Prostate gland (tissue), 2 donors: Measurements from ENCODE around the gene TRIB2. TPM values are rescaled to one million over a fixed set of nuclear protein-coding genes. Genes with fewer than 3 reads are reported as not detected.
A peak's percentile ranks its signal among the peaks of the same experiment; 100 is the strongest.

Experiments used
- DNase-seq: peaks from one replicate; pipeline ENCODE4 v3.0.0-alpha.2; 2019; ENCODE audit warnings: low spot score
- H3K27ac ChIP-seq, 2 donors: fragments of 200-600 bp; sonication (generic); 2 replicates each; pipeline ENCODE4 v1.5.1; 2017 to 2019
- H3K27me3 ChIP-seq: fragments of 200-600 bp; sonication (generic); replicated peaks from 2 replicates; pipeline ENCODE4 v1.5.1; 2019; ENCODE audit not compliant: insufficient read depth
- H3K36me3 ChIP-seq, 2 donors: fragments of 200-600 bp; sonication (generic); 1 replicate in 1 of 2; 2 replicates in 1 of 2; pipeline versions ENCODE4 v1.5.1 to v1.8.1; 2017 to 2019
- H3K4me1 ChIP-seq: fragments of 200-600 bp; sonication (generic); replicated peaks from 2 replicates; pipeline ENCODE4 v1.5.1; 2019
- H3K4me3 ChIP-seq, 2 donors: fragments of 200-600 bp; sonication (generic); 2 replicates each; pipeline ENCODE4 v1.5.1; 2017 to 2019
- H3K9me3 ChIP-seq: fragments of 200-600 bp; sonication (generic); 2 replicates; pipeline ENCODE4 v1.5.1; 2017
- POLR2A ChIP-seq: fragments of 450-650 bp; IDR thresholded peaks from one replicate; pipeline ENCODE4 v1.6.1; 2016; ENCODE audit warnings: antibody characterized with exemption, mild to moderate bottlenecking
- POLR2AphosphoS5 ChIP-seq: sonication (generic); formaldehyde crosslinking; IDR thresholded peaks from one replicate; pipeline ENCODE4 v1.6.1; 2017; ENCODE audit warnings: antibody characterized with exemption
- WGBS: methylation state at CpG from one replicate; pipeline ENCODE4 v1.1.5; 2018; 5-methylcytosine and 5-hydroxymethylcytosine counted together
- intact Hi-C: fragments of 100-400 bp; cut with DNase I; formaldehyde crosslinking; loops from one replicate; pipeline ENCODE4 v1.14.2; 2022
- total RNA-seq, 2 donors: library from RNA; depleted of rRNA; stranded (reverse); fragments of >200 nt; gene quantifications; one replicate each; pipeline ENCODE4 v1.1.0, GENCODE V29; 2016
- TF ChIP-seq, protein P1 (sequence below), 4 experiments: fragments of 200-600 bp in 2 of 4; fragments of 450-650 bp in 2 of 4; sonication (generic) in 2 of 4; IDR thresholded peaks; 1 replicate in 3 of 4; 2 replicates in 1 of 4; pipeline ENCODE4 v1.5.1; 2016 to 2019; ENCODE audit warnings: antibody characterized with exemption in 4 of 4, mild to moderate bottlenecking in 2 of 4, moderate library complexity in 2 of 4

TRIB2 gene
- total RNA-seq, 2 donors from 2014 or later: 72.3 to 205 TPM

- Histone ChIP-seq H3K36me3 (no peaks in the 10 kb centered on the region), H3K4me1 (no peaks in the 10 kb centered on the region), H3K27me3 (no peaks in the 10 kb centered on the region), H3K9me3 (no peaks in the 10 kb centered on the region), H3K4me3 (peak overlapping the region in 1 of 2 donors; percentile 0), H3K27ac (peak overlapping the region in 1 of 2 donors; percentile 24)
- no peak for DNase-seq
- WGBS: 37% methylated on average over 14 of the region's 14 CpGs
- intact Hi-C loops: no loop called here
- TF ChIP-seq, protein P1, sequence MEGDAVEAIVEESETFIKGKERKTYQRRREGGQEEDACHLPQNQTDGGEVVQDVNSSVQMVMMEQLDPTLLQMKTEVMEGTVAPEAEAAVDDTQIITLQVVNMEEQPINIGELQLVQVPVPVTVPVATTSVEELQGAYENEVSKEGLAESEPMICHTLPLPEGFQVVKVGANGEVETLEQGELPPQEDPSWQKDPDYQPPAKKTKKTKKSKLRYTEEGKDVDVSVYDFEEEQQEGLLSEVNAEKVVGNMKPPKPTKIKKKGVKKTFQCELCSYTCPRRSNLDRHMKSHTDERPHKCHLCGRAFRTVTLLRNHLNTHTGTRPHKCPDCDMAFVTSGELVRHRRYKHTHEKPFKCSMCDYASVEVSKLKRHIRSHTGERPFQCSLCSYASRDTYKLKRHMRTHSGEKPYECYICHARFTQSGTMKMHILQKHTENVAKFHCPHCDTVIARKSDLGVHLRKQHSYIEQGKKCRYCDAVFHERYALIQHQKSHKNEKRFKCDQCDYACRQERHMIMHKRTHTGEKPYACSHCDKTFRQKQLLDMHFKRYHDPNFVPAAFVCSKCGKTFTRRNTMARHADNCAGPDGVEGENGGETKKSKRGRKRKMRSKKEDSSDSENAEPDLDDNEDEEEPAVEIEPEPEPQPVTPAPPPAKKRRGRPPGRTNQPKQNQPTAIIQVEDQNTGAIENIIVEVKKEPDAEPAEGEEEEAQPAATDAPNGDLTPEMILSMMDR (IDR thresholded peaks at IDR 0.05): no peak
- no peak for TF ChIP-seq POLR2A
- no peak for TF ChIP-seq POLR2AphosphoS5
Observed at GRCh38 chr2:12721566-12722446, 5.1 kb downstream of the TRIB2 start.

DNA sequence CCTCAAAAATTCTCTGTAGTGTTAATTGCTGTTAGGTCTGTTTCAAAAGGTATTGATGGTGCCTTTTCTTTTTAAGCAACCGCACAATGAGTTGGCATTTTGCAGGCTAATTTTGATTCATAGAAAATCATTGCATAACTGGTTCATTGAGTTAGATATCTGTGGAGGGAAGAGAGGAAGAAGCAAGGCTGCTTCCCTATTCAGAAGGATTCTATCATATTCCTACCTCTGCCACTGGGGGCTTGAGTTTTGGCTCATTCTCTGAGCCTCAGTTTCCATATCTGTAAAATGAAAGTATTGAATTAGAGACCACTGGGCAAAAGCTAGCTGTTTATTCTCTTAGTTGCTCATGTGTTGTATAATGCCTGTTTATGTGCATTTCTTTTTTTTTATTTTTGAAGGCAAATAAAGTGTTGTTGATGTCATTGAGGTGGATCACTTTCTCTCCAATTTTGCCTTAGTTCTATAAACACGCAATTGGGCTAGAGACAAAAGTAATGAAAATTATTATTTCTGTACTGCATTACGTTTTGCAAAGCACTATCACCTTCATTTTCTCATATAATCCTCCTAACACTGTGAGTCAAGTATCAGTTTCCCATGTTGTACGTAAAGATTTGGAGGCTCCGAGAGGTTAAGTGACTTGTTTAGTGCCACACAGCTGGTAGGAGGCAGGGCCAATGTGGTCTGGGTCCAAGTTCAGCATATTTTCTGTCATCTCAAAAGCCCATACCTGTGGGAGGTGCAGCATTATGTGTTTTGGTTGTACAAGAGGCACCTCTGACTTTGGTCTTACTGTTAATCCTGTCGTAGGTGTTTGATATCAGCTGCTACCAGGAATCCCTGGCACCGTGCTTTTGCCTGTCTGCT is 5.9 kb downstream of the TRIB2 start:
- 81% methylated on average over 7 of the region's 7 CpGs for WGBS
- intact Hi-C loops: no loop called here
- Histone ChIP-seq H3K4me3 (no peak overlapping the region), H3K36me3 (no peaks in the 10 kb centered on the region), H3K27ac (peak overlapping the region in 1 of 2 donors; percentile 2), H3K4me1 (no peaks in the 10 kb centered on the region), H3K9me3 (no peaks in the 10 kb centered on the region), H3K27me3 (no peaks in the 10 kb centered on the region)
- TF ChIP-seq, protein P1 (IDR thresholded peaks at IDR 0.05): no peak
- no peak for TF ChIP-seq POLR2A
- TF ChIP-seq POLR2AphosphoS5: no peak
- DNase-seq: no peak

DNA sequence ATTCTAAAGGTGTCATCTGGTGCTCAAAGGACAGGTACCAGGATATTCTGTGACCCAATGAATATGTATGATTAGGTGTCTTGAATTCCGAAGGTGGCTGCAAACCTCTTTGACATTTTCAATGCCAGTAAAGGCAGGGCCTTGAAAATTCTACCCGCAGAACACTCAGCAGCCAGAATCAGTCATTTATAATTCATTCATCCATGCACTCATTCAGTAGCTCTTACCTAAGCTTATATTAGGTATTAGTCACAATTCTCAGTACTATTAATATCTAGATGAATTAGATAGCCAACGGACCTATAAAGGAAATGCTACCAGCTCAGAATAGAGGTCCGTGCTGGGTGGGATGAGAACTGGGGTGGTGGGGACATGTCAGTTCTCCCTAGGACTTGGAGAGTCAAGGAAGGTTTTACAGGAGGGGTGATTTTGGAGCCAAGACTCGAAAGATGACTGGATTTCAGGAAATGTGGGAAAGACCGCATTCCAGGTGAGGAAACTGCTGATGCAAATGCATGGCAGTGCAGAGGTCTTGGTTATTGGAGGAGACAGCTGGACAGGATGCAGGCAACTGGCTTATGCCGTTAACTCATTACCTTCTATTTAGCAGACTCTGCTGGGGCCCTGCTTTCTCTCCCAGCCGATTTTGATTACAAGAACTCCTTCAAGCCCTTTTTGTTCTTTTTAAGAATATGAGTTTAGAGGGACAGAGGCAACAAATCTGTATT is 7.2 kb downstream of the TRIB2 start:
- DNase-seq: no peak
- TF ChIP-seq POLR2AphosphoS5 (no peak), POLR2A (no peak)
- TF ChIP-seq, protein P1 (IDR thresholded peaks at IDR 0.05): no peak
- intact Hi-C loops: no loop called here
- Histone ChIP-seq H3K4me1 (no peaks in the 10 kb centered on the region), H3K36me3 (no peaks in the 10 kb centered on the region), H3K27me3 (no peaks in the 10 kb centered on the region), H3K9me3 (no peaks in the 10 kb centered on the region), H3K27ac (no peak overlapping the region), H3K4me3 (no peak overlapping the region)
- 76% methylated on average over 8 of the region's 8 CpGs for WGBS

GRCh38 chr2:12725233-12726187 is 8.8 kb downstream of the TRIB2 start:
- Histone ChIP-seq H3K4me1 (no peaks in the 10 kb centered on the region), H3K9me3 (no peaks in the 10 kb centered on the region), H3K4me3 (no peak overlapping the region), H3K27ac (no peak overlapping the region), H3K27me3 (no peaks in the 10 kb centered on the region), H3K36me3 (no peaks in the 10 kb centered on the region)
- 84% methylated on average over 12 of the region's 12 CpGs for WGBS
- intact Hi-C loops: no loop called here
- DNase-seq: no peak
- no peak for TF ChIP-seq POLR2A
- TF ChIP-seq, protein P1 (IDR thresholded peaks at IDR 0.05): no peak
- TF ChIP-seq POLR2AphosphoS5: no peak
